ENCODE measurements around the gene KCNG2.

DNA sequence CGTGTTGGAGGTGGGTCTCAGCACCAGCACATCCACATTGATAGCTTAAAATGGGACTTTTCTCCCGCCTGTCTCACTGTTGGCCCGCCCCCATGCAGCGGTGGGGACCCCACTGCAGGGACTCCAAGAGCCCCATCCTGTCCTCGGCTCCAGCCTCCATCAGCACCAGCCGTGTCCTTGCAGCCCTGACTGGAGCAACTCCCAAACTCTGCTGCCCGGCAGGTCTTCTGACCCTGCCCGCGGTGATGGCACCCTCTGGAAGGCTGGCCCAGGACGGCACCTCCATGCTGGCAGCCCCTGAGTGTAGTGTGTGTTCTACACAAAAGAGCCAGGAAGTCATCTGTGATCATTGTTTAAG, 41.6 kb upstream of the KCNG2 start:
- TF ChIP-seq, protein P1, sequence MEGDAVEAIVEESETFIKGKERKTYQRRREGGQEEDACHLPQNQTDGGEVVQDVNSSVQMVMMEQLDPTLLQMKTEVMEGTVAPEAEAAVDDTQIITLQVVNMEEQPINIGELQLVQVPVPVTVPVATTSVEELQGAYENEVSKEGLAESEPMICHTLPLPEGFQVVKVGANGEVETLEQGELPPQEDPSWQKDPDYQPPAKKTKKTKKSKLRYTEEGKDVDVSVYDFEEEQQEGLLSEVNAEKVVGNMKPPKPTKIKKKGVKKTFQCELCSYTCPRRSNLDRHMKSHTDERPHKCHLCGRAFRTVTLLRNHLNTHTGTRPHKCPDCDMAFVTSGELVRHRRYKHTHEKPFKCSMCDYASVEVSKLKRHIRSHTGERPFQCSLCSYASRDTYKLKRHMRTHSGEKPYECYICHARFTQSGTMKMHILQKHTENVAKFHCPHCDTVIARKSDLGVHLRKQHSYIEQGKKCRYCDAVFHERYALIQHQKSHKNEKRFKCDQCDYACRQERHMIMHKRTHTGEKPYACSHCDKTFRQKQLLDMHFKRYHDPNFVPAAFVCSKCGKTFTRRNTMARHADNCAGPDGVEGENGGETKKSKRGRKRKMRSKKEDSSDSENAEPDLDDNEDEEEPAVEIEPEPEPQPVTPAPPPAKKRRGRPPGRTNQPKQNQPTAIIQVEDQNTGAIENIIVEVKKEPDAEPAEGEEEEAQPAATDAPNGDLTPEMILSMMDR (IDR thresholded peaks at IDR 0.05) = no peak
- TF ChIP-seq EZH2phosphoT487 (IDR thresholded peaks at IDR 0.05) = no peak

Data from neural progenitor cell (in vitro differentiated cells).